Measurements from ENCODE around the gene NAGS. TPM values are rescaled to one million over a fixed set of nuclear protein-coding genes. Genes with fewer than 3 reads are reported as not detected.
"Not testable (repeated sequence)": the region's sequence is repeated elsewhere in the genome, so short reads cannot be mapped to it uniquely, and the experiment has no call there.

The NAGS gene
- total RNA-seq, 1 donor from 2014 or later, result 2.2 TPM

GRCh38 chr17:44039829-44040635 is 35.6 kb downstream of the NAGS start:
- no peak for DNase-seq (ENCODE audit: low read depth, low spot score)

DNA sequence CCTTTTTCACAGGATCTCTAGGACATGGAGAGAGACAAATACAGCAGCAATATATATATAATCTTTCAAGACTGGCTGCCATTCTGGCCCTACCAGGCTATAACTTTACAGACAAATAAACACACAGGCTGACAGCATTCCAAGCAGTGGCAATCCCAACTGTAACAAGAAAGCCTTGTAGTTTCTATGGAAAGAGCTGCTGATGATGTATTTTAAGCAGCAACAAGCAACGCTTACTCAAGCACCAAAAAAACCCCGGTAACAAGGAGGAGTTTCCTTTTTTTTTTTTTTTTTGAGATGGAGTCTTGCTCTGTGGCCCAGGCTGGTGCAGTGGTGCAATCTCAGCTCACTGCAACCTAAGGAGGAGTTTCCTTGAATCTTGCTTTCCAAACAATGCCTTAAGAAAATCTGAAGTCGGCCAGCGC is 38.9 kb downstream of the NAGS start:
- no peak for DNase-seq (ENCODE audit: low read depth, low spot score)

GRCh38 chr17:44044071-44044470 is 39.6 kb downstream of the NAGS start:
- no peak for DNase-seq (ENCODE audit: low read depth, low spot score)

DNA sequence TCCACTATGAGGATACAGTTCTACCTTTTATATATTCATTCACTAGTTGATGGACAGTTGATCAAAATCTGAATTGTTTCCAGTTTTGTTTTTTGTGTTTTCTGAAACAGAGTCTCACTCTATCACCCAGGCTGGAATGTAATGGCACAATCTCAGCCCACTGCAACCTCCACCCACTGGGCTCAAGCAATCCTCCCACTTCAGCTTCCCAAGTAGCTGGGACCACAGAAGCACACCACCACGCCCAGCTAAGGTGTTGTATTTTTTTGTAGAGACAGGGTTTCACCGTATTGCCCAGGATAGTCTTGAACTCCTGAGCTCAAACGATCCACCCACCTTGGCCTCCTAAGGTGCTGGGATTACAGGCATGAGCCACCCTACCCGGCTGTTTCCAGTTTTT is 41.1 kb downstream of the NAGS start:
- DNase-seq (ENCODE audit: low read depth, low spot score), result no peak

- not testable (repeated sequence) for DNase-seq (ENCODE audit: low read depth, low spot score)
Observed at GRCh38 chr17:44046893-44047292, 42.5 kb downstream of the NAGS start.

DNA sequence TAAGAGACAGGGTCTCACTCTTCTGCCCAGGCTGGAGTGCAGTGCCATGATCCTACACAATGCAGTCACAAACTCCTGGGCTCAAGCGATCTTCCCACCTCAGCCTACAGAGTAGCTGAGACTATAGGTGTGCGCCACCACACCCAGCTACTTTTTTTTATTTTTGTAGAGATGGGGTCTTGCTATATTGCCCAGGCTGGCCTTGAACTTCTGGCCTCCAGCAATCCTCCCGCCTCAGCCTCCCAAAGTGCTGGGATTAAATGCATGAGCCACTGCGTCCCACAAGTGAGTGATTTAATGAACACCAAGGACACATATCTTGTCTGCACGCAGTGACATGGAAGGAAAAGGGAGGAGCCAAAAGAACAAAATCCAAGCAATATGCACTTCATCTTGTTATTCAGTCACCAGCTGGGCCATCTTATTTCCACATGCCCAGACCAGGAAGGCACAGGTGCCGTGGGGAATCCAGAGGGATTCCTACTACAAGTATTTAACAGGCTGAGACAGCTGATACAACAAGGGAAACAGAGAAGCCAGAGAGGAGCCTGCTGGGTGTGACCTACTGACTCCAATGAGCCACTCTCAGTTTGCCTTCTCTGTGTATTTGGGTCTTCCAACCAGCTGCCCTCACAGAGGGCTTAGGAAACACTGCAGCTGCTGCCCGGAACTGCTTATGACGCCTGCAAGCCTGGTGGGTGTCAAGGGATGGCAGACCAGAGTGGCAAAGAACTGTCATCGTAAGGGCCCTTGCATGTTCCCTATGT is 45.1 kb downstream of the NAGS start:
- no peak for DNase-seq (ENCODE audit: low read depth, low spot score)

- no peak for DNase-seq (ENCODE audit: low read depth, low spot score)
Observed at GRCh38 chr17:44053125-44053872, 48.9 kb downstream of the NAGS start.

Other genes with a start within 250 kb of the NAGS start
- gene SOST, start 245.8 kb upstream of the NAGS start, total RNA-seq, result not detected in 2 replicates
- 51.6 and 64.0 TPM in 2 replicates for gene DUSP3, start 225.6 kb upstream of the NAGS start, total RNA-seq
- under 0.01 TPM in 1 of 2 replicates, not detected in the other for gene CFAP97D1, start 224.2 kb upstream of the NAGS start, total RNA-seq
- gene MPP3, start 171.5 kb upstream of the NAGS start, total RNA-seq, result 9.8 and 10.2 TPM in 2 replicates
- not detected in 2 replicates for gene CD300LG, start 157.4 kb upstream of the NAGS start, total RNA-seq
- gene MPP2, start 97.1 kb upstream of the NAGS start, total RNA-seq, result 0.92 and 1.6 TPM in 2 replicates
- gene PPY, start 62.1 kb upstream of the NAGS start, total RNA-seq, result not detected in 2 replicates
- gene PYY, start 50.7 kb upstream of the NAGS start, total RNA-seq, result not detected in 2 replicates
- gene TMEM101, start 10.3 kb downstream of the NAGS start, total RNA-seq, result 79.5 and 101 TPM in 2 replicates
- 35.4 and 38.1 TPM in 2 replicates for gene LSM12, start 62.0 kb downstream of the NAGS start, total RNA-seq
- gene G6PC3, start 66.1 kb downstream of the NAGS start, total RNA-seq, result 21.0 and 22.6 TPM in 2 replicates
- 27.1 and 31.6 TPM in 2 replicates for gene HDAC5, start 119.0 kb downstream of the NAGS start, total RNA-seq
- gene HROB, start 137.3 kb downstream of the NAGS start, total RNA-seq, result 2.2 and 2.4 TPM in 2 replicates
- not detected in 2 replicates for gene ASB16, start 166.1 kb downstream of the NAGS start, total RNA-seq
- 25.8 and 34.8 TPM in 2 replicates for gene TMUB2, start 182.3 kb downstream of the NAGS start, total RNA-seq
- gene ATXN7L3, start 195.3 kb downstream of the NAGS start, total RNA-seq, result 41.1 and 50.1 TPM in 2 replicates
- gene UBTF, start 215.1 kb downstream of the NAGS start, total RNA-seq, result 52.5 and 67.6 TPM in 2 replicates

All from pulmonary artery endothelial cell (primary cell).